Endothelial cell of umbilical vein (primary cell): ENCODE results near the gene ITGA11. TPM values are rescaled to one million over a fixed set of nuclear protein-coding genes. Genes with fewer than 3 reads are reported as not detected.

Source experiments
- BruUV-seq: library from RNA; stranded (reverse); fragments of 400-500 nt; replicated peaks from 2 replicates; lab custom pipeline; 2021; lab: Mats Ljungman, UMichigan
- CTCF ChIA-PET: fragments of 300-600, 350-600 bp; sonication (Branson Sonifier 250); formaldehyde crosslinking; loops from one replicate; lab custom pipeline; 2021; ENCODE audit warnings: antibody characterized with exemption, inconsistent platforms; lab: Charles Lee
- POLR2A ChIA-PET: fragments of 300-600, 350-600 bp; sonication (Branson Sonifier 250); formaldehyde crosslinking; loops from one replicate; lab custom pipeline; 2021; ENCODE audit warnings: antibody characterized with exemption, inconsistent platforms; lab: Charles Lee
- DNase-seq: peaks from one replicate; pipeline ENCODE4 v3.0.0-alpha.2; 2011; ENCODE audit warnings: low read depth, low spot score
- FAIRE-seq: peaks from 2 replicates; lab custom pipeline; 2011; peaks lifted over from hg19 to GRCh38; lab: Jason Lieb, UNC
- H2AFZ ChIP-seq: 2 replicates; pipeline ENCODE4 v1.6.0; 2012; ENCODE audit warnings: low read depth, low read length, control low read depth, inconsistent platforms
- H3K27ac ChIP-seq: 2 replicates; pipeline ENCODE4 v1.5.1; 2011; ENCODE audit warnings: low read depth, mild to moderate bottlenecking, control low read depth, low read length, moderate library complexity; ENCODE audit not compliant: insufficient read depth
- H3K27me3 ChIP-seq, 2 experiments: 2 replicates each; pipeline versions ENCODE4 v1.6.0 to v1.6.1; 2011; ENCODE audit warnings: low read length in 2 of 2, mixed read lengths in 1 of 2; ENCODE audit not compliant: control insufficient read depth in 2 of 2, insufficient read depth in 2 of 2
- H3K36me3 ChIP-seq, 2 experiments: 2 replicates in 1 of 2; 3 replicates in 1 of 2; pipeline ENCODE4 v1.5.1; 2011; ENCODE audit warnings: low read length in 2 of 2, mild to moderate bottlenecking in 1 of 2, moderate library complexity in 1 of 2; ENCODE audit not compliant: control insufficient read depth in 2 of 2, insufficient read depth in 2 of 2; ENCODE audit errors: extremely low read depth in 1 of 2
- H3K4me1 ChIP-seq: 3 replicates; pipeline ENCODE4 v1.5.1; 2011; ENCODE audit warnings: mild to moderate bottlenecking, low read length; ENCODE audit not compliant: control insufficient read depth, insufficient read depth; ENCODE audit errors: extremely low read depth
- H3K4me2 ChIP-seq: 2 replicates; pipeline ENCODE4 v1.6.1; 2011; ENCODE audit warnings: low read length, control low read depth, mixed read lengths; ENCODE audit not compliant: insufficient read depth
- H3K4me3 ChIP-seq, 3 experiments: fragments of 200-600 bp in 1 of 3; sonication (generic), shearing (Covaris generic) in 1 of 3; replicated peaks in 1 of 3; 2 replicates each; pipeline ENCODE4 v1.5.1; 2011 to 2016; ENCODE audit warnings: control low read depth in 3 of 3, low read length in 3 of 3, mild to moderate bottlenecking in 2 of 3, inconsistent platforms in 1 of 3, low read depth in 1 of 3, moderate library complexity in 1 of 3; ENCODE audit not compliant: insufficient read depth in 1 of 3
- H3K79me2 ChIP-seq: 2 replicates; pipeline ENCODE4 v1.6.0; 2012; ENCODE audit warnings: low read length, inconsistent platforms; ENCODE audit not compliant: control insufficient read depth, insufficient read depth
- H3K9ac ChIP-seq: replicated peaks from 2 replicates; pipeline ENCODE3; 2011; ENCODE audit warnings: low read length, control low read depth; ENCODE audit not compliant: insufficient read depth; ENCODE audit errors: extremely low read depth
- H3K9me1 ChIP-seq: replicated peaks from 3 replicates; pipeline ENCODE4 v1.6.0; 2011; ENCODE audit warnings: mild to moderate bottlenecking, low read length; ENCODE audit not compliant: control insufficient read depth, insufficient read depth; ENCODE audit errors: extremely low read depth
- H3K9me3 ChIP-seq: replicated peaks from 2 replicates; pipeline ENCODE4 v1.5.1; 2012; ENCODE audit warnings: low read length, inconsistent platforms; ENCODE audit not compliant: control insufficient read depth, insufficient read depth
- H4K20me1 ChIP-seq: replicated peaks from 2 replicates; pipeline ENCODE3; 2011; ENCODE audit warnings: mild to moderate bottlenecking, low read length; ENCODE audit not compliant: control insufficient read depth, insufficient read depth; ENCODE audit errors: extremely low read depth
- CTCF ChIP-seq, 2 donors: IDR thresholded peaks; 1 replicate in 1 of 2; 2 replicates in 1 of 2; pipeline ENCODE4 v1.5.1; 2011; ENCODE audit warnings: low read length in 2 of 2, mild to moderate bottlenecking in 2 of 2, moderate library complexity in 2 of 2, control low read depth in 1 of 2, inconsistent platforms in 1 of 2, low read depth in 1 of 2; ENCODE audit not compliant: insufficient read depth in 1 of 2; ENCODE audit errors: extremely low read depth in 1 of 2
- EZH2 ChIP-seq: IDR thresholded peaks from 2 replicates; pipeline ENCODE4 v1.6.1; 2012; ENCODE audit warnings: borderline replicate concordance, low read depth, mild to moderate bottlenecking, moderate library complexity, low read length, inconsistent platforms; ENCODE audit not compliant: severe bottlenecking
- FOS ChIP-seq: IDR thresholded peaks from 2 replicates; pipeline ENCODE4 v1.6.1; 2011; ENCODE audit warnings: mild to moderate bottlenecking, low read length, moderate library complexity, borderline replicate concordance; ENCODE audit not compliant: insufficient read depth
- GATA2 ChIP-seq: IDR thresholded peaks from 2 replicates; pipeline ENCODE4 v1.7.0; 2011; ENCODE audit warnings: low read depth, mild to moderate bottlenecking, moderate library complexity, mixed read lengths, low read length; ENCODE audit not compliant: insufficient read length, insufficient read depth
- JUN ChIP-seq: IDR thresholded peaks from 2 replicates; pipeline ENCODE4 v1.6.1; 2011; ENCODE audit warnings: borderline replicate concordance, low read depth; ENCODE audit not compliant: insufficient read length, insufficient read depth
- MAX ChIP-seq: IDR thresholded peaks from 2 replicates; pipeline ENCODE4 v1.6.1; 2011; ENCODE audit not compliant: insufficient read depth, insufficient read length
- MYC ChIP-seq: IDR thresholded peaks from one replicate; pipeline ENCODE4 v1.6.1; 2011; ENCODE audit warnings: mild to moderate bottlenecking, low read depth, low read length
- POLR2A ChIP-seq: IDR thresholded peaks from 2 replicates; pipeline ENCODE4 v1.6.1; 2012; ENCODE audit warnings: low read depth, mild to moderate bottlenecking, control low read depth, low read length
- POLR2AphosphoS5 ChIP-seq: IDR thresholded peaks from 2 replicates; pipeline ENCODE4 v1.6.1; 2012; ENCODE audit warnings: low read depth, mild to moderate bottlenecking, control low read depth, low read length, moderate library complexity; ENCODE audit not compliant: insufficient read depth
- dilution Hi-C: fragments of 300-500 bp; cut with MboI; formaldehyde crosslinking; loops from one replicate; pipeline ENCODE4 v1.15.0; 2019; ENCODE audit warnings: low sequenced_read_pairs; ENCODE audit not compliant: extremely low pct_ligation_motif_present
- intact Hi-C: fragments of 100-400 bp; cut with micrococcal nuclease; formaldehyde crosslinking; loops from one replicate; pipeline ENCODE4 v1.10.0; 2022
- polyA plus RNA-seq, 4 experiments: library from polyadenylated mRNA; depleted of rRNA in 3 of 4; stranded (reverse) in 3 of 4; unstranded in 1 of 4; fragments of >200 nt; gene quantifications; 2 replicates each; pipeline versions ENCODE4 v1.2.1 to v1.2.3, GENCODE V29; 2011 to 2012; ENCODE audit warnings: missing spikeins in 1 of 4
- total RNA-seq: library from RNA; stranded (reverse); gene quantifications from 2 replicates; pipeline ENCODE4 v1.2.3, GENCODE V29; 2021

Gene ITGA11
- total and polyA plus RNA-seq, 2 donors (not counting 3 experiments of a cell fraction or from before 2014, with no cell fraction given): 0.18 to 1.0 TPM

GRCh38 chr15:68279779-68280753, 151.9 kb downstream of the ITGA11 start:
- no TSS peak for BruUV-seq

More at GRCh38 chr15:68279779-68280753, 151.9 kb downstream of the ITGA11 start:
- ChIA-PET POLR2A (no interaction called here), CTCF (interaction anchor here (1.2 to 3.7 kb wide), 6 partner anchors 9 to 270 kb away, joined by 4 to 26 read pairs (median 11); no protein-coding TSS in a partner anchor)
- Histone ChIP-seq H3K4me1 (peaks cover 34% of the 10 kb centered on the region), H3K4me2 (peak overlapping the region; percentile 86), H3K27ac (no peak overlapping the region), H3K79me2 (peaks cover 67% of the 10 kb centered on the region), H3K27me3 (no peaks in the 10 kb centered on the region), H4K20me1 (peaks cover 4% of the 10 kb centered on the region), H2AFZ (no peak overlapping the region), H3K9me1 (no peaks in the 10 kb centered on the region), H3K9ac (no peak overlapping the region), H3K9me3 (no peaks in the 10 kb centered on the region), H3K4me3 (peak overlapping the region in 2 of 3 experiments; percentile 7 to 68), H3K36me3 (no peaks in the 10 kb centered on the region)
- TF ChIP-seq MAX (no peak), POLR2AphosphoS5 (no peak), JUN (no peak), CTCF (IDR thresholded peaks at IDR 0.05; ENCODE audit: extremely low read depth in 1 of 2, insufficient read depth in 1 of 2, low read depth in 1 of 2, low read length in 2 of 2) (no peak), FOS (no peak), POLR2A (no peak), GATA2 (no peak), EZH2 (no peak), MYC (no peak)
- DNase-seq: no peak
- FAIRE-seq: no peak
- intact Hi-C loops (no loop called here), dilution Hi-C loops (no loop called here)
